Common myeloid progenitor, CD34-positive (primary cell): Measurements from ENCODE around the gene TM9SF1.

Experiments
- CTCF ChIA-PET: fragments of 350-600 bp; sonication (Branson Sonifier 250); formaldehyde crosslinking; loops from one replicate; lab custom pipeline; 2021; ENCODE audit warnings: antibody characterized with exemption; lab: Charles Lee
- POLR2A ChIA-PET: fragments of 350-600 bp; sonication (Branson Sonifier 250); formaldehyde crosslinking; loops from one replicate; lab custom pipeline; 2021; ENCODE audit warnings: antibody characterized with exemption; lab: Charles Lee
- DNase-seq, 3 donors: peaks; one replicate each; pipeline versions ENCODE4 v3.0.0 to v3.0.0-alpha.2; 2013
- H3K27ac ChIP-seq, 2 experiments: 1 replicate in 1 of 2; 2 replicates in 1 of 2; pipeline ENCODE4 v1.7.0; 2013; ENCODE audit warnings: inconsistent platforms in 2 of 2, low read length in 2 of 2, mild to moderate bottlenecking in 2 of 2, low read depth in 1 of 2, moderate library complexity in 1 of 2; ENCODE audit not compliant: severe bottlenecking in 2 of 2, insufficient read depth in 1 of 2, poor library complexity in 1 of 2
- H3K27me3 ChIP-seq, 5 experiments: replicated peaks in 2 of 5; 1 replicate in 3 of 5; 2 replicates in 2 of 5; pipeline versions ENCODE4 v1.6.1 to v1.7.0; 2013; ENCODE audit warnings: low read length in 4 of 5, mild to moderate bottlenecking in 2 of 5, moderate library complexity in 2 of 5, inconsistent platforms in 1 of 5; ENCODE audit not compliant: insufficient read depth in 5 of 5, control insufficient read depth in 4 of 5
- H3K36me3 ChIP-seq, 4 experiments: 1 replicate in 2 of 4; 2 replicates in 2 of 4; pipeline versions ENCODE4 v1.6.1 to v1.7.0; 2013; ENCODE audit warnings: low read length in 3 of 4, control low read depth in 1 of 4, mild to moderate bottlenecking in 1 of 4; ENCODE audit not compliant: control insufficient read depth in 4 of 4, insufficient read depth in 4 of 4
- H3K4me1 ChIP-seq, 4 experiments: 1 replicate in 3 of 4; 2 replicates in 1 of 4; pipeline versions ENCODE4 v1.6.1 to v1.7.1; 2013; ENCODE audit warnings: low read length in 3 of 4, mild to moderate bottlenecking in 3 of 4, control low read depth in 1 of 4, inconsistent platforms in 1 of 4, moderate library complexity in 1 of 4; ENCODE audit not compliant: control insufficient read depth in 4 of 4, insufficient read depth in 4 of 4; ENCODE audit errors: control extremely low read depth in 1 of 4
- H3K4me3 ChIP-seq, 7 experiments: 1 replicate in 4 of 7; 2 replicates in 3 of 7; pipeline versions ENCODE4 v1.5.1 to v1.7.0; 2013; ENCODE audit warnings: mild to moderate bottlenecking in 7 of 7, low read length in 6 of 7, moderate library complexity in 6 of 7, inconsistent platforms in 2 of 7, low read depth in 2 of 7, control low read depth in 1 of 7; ENCODE audit not compliant: insufficient read depth in 4 of 7, control insufficient read depth in 1 of 7; ENCODE audit errors: extremely low read depth in 1 of 7
- H3K9me3 ChIP-seq, 5 experiments: 1 replicate in 4 of 5; 2 replicates in 1 of 5; pipeline versions ENCODE4 v1.6.1 to v1.7.1; 2013; ENCODE audit warnings: low read length in 4 of 5, mild to moderate bottlenecking in 2 of 5, inconsistent platforms in 1 of 5, low read depth in 1 of 5, moderate library complexity in 1 of 5; ENCODE audit not compliant: control insufficient read depth in 4 of 5, insufficient read depth in 2 of 5; ENCODE audit errors: control extremely low read depth in 1 of 5
- WGBS: methylation state at CpG from one replicate; pipeline ENCODE4 v1.1.5; 2013; ENCODE audit not compliant: insufficient coverage; 5-methylcytosine and 5-hydroxymethylcytosine counted together

TM9SF1 gene

GRCh38 chr14:24179294-24179960, 15.8 kb downstream of the TM9SF1 start:
- Histone ChIP-seq H3K4me3 (no peak overlapping the region), H3K9me3 (no peaks in the 10 kb centered on the region), H3K4me1 (no peaks in the 10 kb centered on the region), H3K27ac (no peak overlapping the region), H3K36me3 (peaks cover 7 to 97% (median 65%) of the 10 kb centered on the region in 4 experiments), H3K27me3 (no peaks in the 10 kb centered on the region)
- DNase-seq = no peak
- POLR2A ChIA-PET = interaction anchor here (0.5 kb wide), 1 partner anchor 60 kb away, joined by 3 read pairs; no protein-coding TSS in a partner anchor
- CTCF ChIA-PET = interaction anchor here (1.3 to 3.4 kb wide), 4 partner anchors 9 to 127 kb away, joined by 3 to 17 read pairs (median 4); partner anchors contain the start of genes IPO4, IRF9 and PSME2
- over 99% methylated on average over 8 of the region's 14 CpGs for WGBS

- WGBS = 95% methylated on average over 7 of the region's 12 CpGs
- no peak for DNase-seq
- Histone ChIP-seq H3K27ac (no peak overlapping the region), H3K4me3 (no peak overlapping the region), H3K36me3 (peaks cover 5 to 90% (median 58%) of the 10 kb centered on the region in 4 experiments), H3K9me3 (no peaks in the 10 kb centered on the region), H3K27me3 (no peaks in the 10 kb centered on the region), H3K4me1 (peaks cover 0 to under 1% (median 0%) of the 10 kb centered on the region in 4 experiments)
- CTCF ChIA-PET = interaction anchor here (1.3 to 3.4 kb wide), 3 partner anchors 10 to 128 kb away, joined by 3 to 17 read pairs (median 4); partner anchors contain the start of genes IPO4 and IRF9
- POLR2A ChIA-PET = no interaction called here
Observed at GRCh38 chr14:24178399-24179178, 16.7 kb downstream of the TM9SF1 start.

GRCh38 chr14:24177891-24178290, 17.4 kb downstream of the TM9SF1 start:
- WGBS = 98% methylated on average over 12 of the region's 14 CpGs
- DNase-seq = no peak
- Histone ChIP-seq H3K27ac (no peak overlapping the region), H3K4me3 (no peak overlapping the region), H3K4me1 (peaks cover 0 to 7% (median 2%) of the 10 kb centered on the region in 4 experiments), H3K9me3 (no peaks in the 10 kb centered on the region), H3K27me3 (no peaks in the 10 kb centered on the region), H3K36me3 (peaks cover 5 to 89% (median 53%) of the 10 kb centered on the region in 4 experiments)
- ChIA-PET POLR2A (interaction anchor here (0.6 kb wide), 1 partner anchor 25 kb away, joined by 3 read pairs; no protein-coding TSS in a partner anchor), CTCF (interaction anchor here (0.7 to 1.3 kb wide), 2 partner anchors 17 to 129 kb away, joined by 3 to 4 read pairs; partner anchors contain the start of gene IRF9)

- Histone ChIP-seq H3K4me1 (peaks cover 0 to 14% (median 6%) of the 10 kb centered on the region in 4 experiments), H3K9me3 (no peaks in the 10 kb centered on the region), H3K36me3 (peaks cover 5 to 82% (median 49%) of the 10 kb centered on the region in 4 experiments), H3K27ac (no peak overlapping the region), H3K4me3 (no peak overlapping the region), H3K27me3 (no peaks in the 10 kb centered on the region)
- 99% methylated on average over 9 of the region's 12 CpGs for WGBS
- POLR2A ChIA-PET = interaction anchor here (0.6 kb wide), 1 partner anchor 25 kb away, joined by 3 read pairs; no protein-coding TSS in a partner anchor
- CTCF ChIA-PET = interaction anchor here (0.7 kb wide), 1 partner anchor 16 kb away, joined by 3 read pairs; the partner anchor contains the start of gene IRF9
- DNase-seq = no peak
Observed at GRCh38 chr14:24177041-24177825, 18.0 kb downstream of the TM9SF1 start.

- CTCF ChIA-PET = interaction anchor here (4.9 kb wide), 1 partner anchor 11 kb away, joined by 19 read pairs; the partner anchor contains the start of gene IPO4
- Histone ChIP-seq H3K4me3 (no peak overlapping the region), H3K9me3 (no peaks in the 10 kb centered on the region), H3K27me3 (no peaks in the 10 kb centered on the region), H3K36me3 (peaks cover 3 to 76% (median 44%) of the 10 kb centered on the region in 4 experiments), H3K4me1 (peaks cover 0 to 18% (median 8%) of the 10 kb centered on the region in 4 experiments), H3K27ac (no peak overlapping the region)
- 98% methylated on average over 5 of the region's 5 CpGs for WGBS
- DNase-seq = no peak
- POLR2A ChIA-PET = no interaction called here
Observed at GRCh38 chr14:24176599-24176998, 18.6 kb downstream of the TM9SF1 start.

GRCh38 chr14:24172871-24173281, 22.4 kb downstream of the TM9SF1 start:
- H3K27ac ChIP-seq = peak overlapping the region in 1 of 2 experiments; percentile 66
- peaks cover 0 to 18% (median 10%) of the 10 kb centered on the region in 4 experiments for H3K4me1 ChIP-seq
- peak in 1 of 3 donors; percentile 34 for DNase-seq
- no peaks in the 10 kb centered on the region for H3K27me3 ChIP-seq
- no peaks in the 10 kb centered on the region for H3K9me3 ChIP-seq
- peaks cover 2 to 45% (median 17%) of the 10 kb centered on the region in 4 experiments for H3K36me3 ChIP-seq
- H3K4me3 ChIP-seq = peak overlapping the region in 4 of 7 experiments; percentile 81 to 95 (median 88)
- ChIA-PET CTCF (interaction anchor here (1.3 to 4.9 kb wide), 4 partner anchors 10 to 59 kb away, joined by 3 to 19 read pairs (median 5); partner anchors contain the start of genes DCAF11, IPO4, IRF9 and NRL), POLR2A (interaction anchor here (0.7 kb wide), 1 partner anchor 10 kb away, joined by 3 read pairs; no protein-coding TSS in a partner anchor)
- WGBS = 54% methylated on average over 20 of the region's 20 CpGs
